Neural progenitor cell (in vitro differentiated cells): Measurements from ENCODE around the gene ERBB4. TPM values are rescaled to one million over a fixed set of nuclear protein-coding genes. Genes with fewer than 3 reads are reported as not detected.

Source experiments
- DNase-seq: peaks from one replicate; pipeline ENCODE4 v3.0.0-alpha.2; 2016; ENCODE audit warnings: low spot score
- H2AFZ ChIP-seq: fragments of 200-600 bp; sonication (generic); replicated peaks from 2 replicates; pipeline ENCODE4 v1.6.1; 2016; ENCODE audit warnings: antibody characterized with exemption
- H3F3A ChIP-seq: fragments of 200-600 bp; sonication (generic); 2 replicates; pipeline ENCODE4 v1.6.1; 2016; ENCODE audit warnings: antibody characterized with exemption, low read depth
- H3K27ac ChIP-seq: fragments of 200-600 bp; sonication (generic); 2 replicates; pipeline ENCODE4 v1.5.1; 2016; ENCODE audit warnings: mild to moderate bottlenecking
- H3K27me3 ChIP-seq: fragments of 200-600 bp; sonication (generic); 2 replicates; pipeline ENCODE4 v1.6.1; 2016; ENCODE audit warnings: mild to moderate bottlenecking, moderate library complexity
- H3K36me3 ChIP-seq: fragments of 200-600 bp; sonication (generic); 2 replicates; pipeline ENCODE4 v1.5.1; 2016
- H3K4me1 ChIP-seq: fragments of 200-600 bp; sonication (generic); 2 replicates; pipeline ENCODE4 v1.6.1; 2016; ENCODE audit warnings: mixed run types
- H3K4me2 ChIP-seq: fragments of 200-600 bp; sonication (generic); 2 replicates; pipeline ENCODE4 v1.6.1; 2016
- H3K4me3 ChIP-seq: fragments of 200-600 bp; sonication (generic); 2 replicates; pipeline ENCODE4 v1.5.1; 2016
- H3K79me2 ChIP-seq: fragments of 200-600 bp; sonication (generic); 2 replicates; pipeline ENCODE4 v1.6.1; 2016; ENCODE audit warnings: low read depth
- H3K9ac ChIP-seq: fragments of 200-600 bp; sonication (generic); 2 replicates; pipeline ENCODE4 v1.6.1; 2016
- H3K9me3 ChIP-seq: fragments of 200-600 bp; sonication (generic); 2 replicates; pipeline ENCODE4 v1.5.1; 2016; ENCODE audit warnings: low read depth
- H4K20me1 ChIP-seq: fragments of 200-600 bp; sonication (generic); 2 replicates; pipeline ENCODE4 v1.6.1; 2016; ENCODE audit warnings: low read depth
- H3K27ac Mint-ChIP-seq: 3 replicates; pipeline ENCODE4 v1.8.0; 2021; ENCODE audit warnings: mixed read lengths
- H3K27me3 Mint-ChIP-seq: 2 replicates; pipeline ENCODE4 v1.8.0; 2022; ENCODE audit warnings: low read depth, mild to moderate bottlenecking, inconsistent platforms, moderate library complexity, mixed read lengths; ENCODE audit not compliant: insufficient read depth
- H3K36me3 Mint-ChIP-seq: 3 replicates; pipeline ENCODE4 v1.8.0; 2021; ENCODE audit warnings: mixed read lengths
- H3K4me1 Mint-ChIP-seq: 3 replicates; pipeline ENCODE4 v1.8.0; 2021; ENCODE audit warnings: mixed read lengths
- H3K4me3 Mint-ChIP-seq: 3 replicates; pipeline ENCODE4 v1.8.0; 2021; ENCODE audit warnings: mild to moderate bottlenecking, moderate library complexity, mixed read lengths
- H3K9me3 Mint-ChIP-seq: 3 replicates; pipeline ENCODE4 v1.8.0; 2020; ENCODE audit warnings: mixed read lengths
- CTCF ChIP-seq: fragments of 200-600 bp; sonication (generic); IDR thresholded peaks from 2 replicates; pipeline ENCODE4 v1.5.1; 2017; ENCODE audit warnings: antibody characterized with exemption, mild to moderate bottlenecking
- EZH2 ChIP-seq: fragments of 200-600 bp; sonication (generic); IDR thresholded peaks from 2 replicates; pipeline ENCODE4 v1.6.1; 2017; ENCODE audit warnings: antibody characterized with exemption, mild to moderate bottlenecking, moderate library complexity
- EZH2phosphoT487 ChIP-seq: fragments of 200-600 bp; sonication (generic); IDR thresholded peaks from 2 replicates; pipeline ENCODE4 v1.6.1; 2017; ENCODE audit warnings: antibody characterized with exemption
- total RNA-seq: library from RNA; depleted of rRNA; stranded (reverse); fragments of >200 nt; gene quantifications from 2 replicates; pipeline ENCODE4 v1.2.3, GENCODE V29; 2015; ENCODE audit warnings: low replicate concordance

Gene ERBB4
- total RNA-seq, 1 donor from 2014 or later: 1.5 TPM

- Histone ChIP-seq H3K27ac (no peak overlapping the region), H3K36me3 (no peaks in the 10 kb centered on the region), H4K20me1 (no peaks in the 10 kb centered on the region), H3K4me2 (no peak overlapping the region), H3K27me3 (no peaks in the 10 kb centered on the region), H3K4me1 (no peaks in the 10 kb centered on the region), H2AFZ (no peak overlapping the region), H3K9ac (no peak overlapping the region), H3K9me3 (no peaks in the 10 kb centered on the region), H3K79me2 (no peaks in the 10 kb centered on the region), H3F3A (no peaks in the 10 kb centered on the region), H3K4me3 (no peak overlapping the region)
- no peak for DNase-seq
- TF ChIP-seq CTCF (no peak), EZH2phosphoT487 (no peak), EZH2 (no peak)
- Mint-ChIP-seq H3K4me3 (no peak overlapping the region), H3K27me3 (no peaks in the 10 kb centered on the region), H3K4me1 (peaks cover 11% of the 10 kb centered on the region), H3K27ac (no peak overlapping the region), H3K36me3 (peaks cover 5% of the 10 kb centered on the region), H3K9me3 (peaks cover 2% of the 10 kb centered on the region)
These were observed 157.0 kb downstream of the ERBB4 start for GRCh38 chr2:212381428-212382102.

DNA sequence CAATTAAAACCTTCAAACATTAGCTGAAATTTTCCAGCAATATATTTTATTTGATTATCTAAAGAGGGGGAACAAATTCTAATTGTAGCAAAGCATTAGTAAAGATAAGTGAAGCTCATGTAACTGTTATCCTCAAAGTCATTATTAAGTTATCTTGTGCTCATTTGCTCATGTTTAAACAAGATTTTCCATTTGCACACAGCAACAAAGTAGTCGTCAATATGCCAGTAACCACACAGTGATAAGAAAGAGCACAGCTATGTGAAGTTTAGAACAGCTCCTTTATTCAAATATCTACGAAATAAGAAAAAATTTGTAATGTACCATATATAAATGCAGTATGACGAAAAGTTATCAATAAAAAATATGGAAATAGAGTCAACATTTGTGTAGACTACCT is 159.5 kb downstream of the ERBB4 start:
- no peaks in the 10 kb centered on the region for H3K9me3 ChIP-seq
- H3K4me2 ChIP-seq: no peak overlapping the region
- H3K36me3 ChIP-seq: no peaks in the 10 kb centered on the region
- H3K4me3 ChIP-seq: no peak overlapping the region
- Mint-ChIP-seq H3K27ac (no peak overlapping the region), H3K9me3 (peaks cover 2% of the 10 kb centered on the region), H3K36me3 (peaks cover 11% of the 10 kb centered on the region), H3K4me3 (no peak overlapping the region), H3K4me1 (peaks cover 8% of the 10 kb centered on the region), H3K27me3 (no peaks in the 10 kb centered on the region)
- H3K4me1 ChIP-seq: no peaks in the 10 kb centered on the region
- DNase-seq: no peak
- TF ChIP-seq CTCF (no peak), EZH2phosphoT487 (no peak), EZH2 (no peak)
- no peaks in the 10 kb centered on the region for H3K79me2 ChIP-seq
- H2AFZ ChIP-seq: no peak overlapping the region
- no peaks in the 10 kb centered on the region for H4K20me1 ChIP-seq
- H3K9ac ChIP-seq: no peak overlapping the region
- no peaks in the 10 kb centered on the region for H3K27me3 ChIP-seq
- no peaks in the 10 kb centered on the region for H3F3A ChIP-seq
- H3K27ac ChIP-seq: no peak overlapping the region

DNA sequence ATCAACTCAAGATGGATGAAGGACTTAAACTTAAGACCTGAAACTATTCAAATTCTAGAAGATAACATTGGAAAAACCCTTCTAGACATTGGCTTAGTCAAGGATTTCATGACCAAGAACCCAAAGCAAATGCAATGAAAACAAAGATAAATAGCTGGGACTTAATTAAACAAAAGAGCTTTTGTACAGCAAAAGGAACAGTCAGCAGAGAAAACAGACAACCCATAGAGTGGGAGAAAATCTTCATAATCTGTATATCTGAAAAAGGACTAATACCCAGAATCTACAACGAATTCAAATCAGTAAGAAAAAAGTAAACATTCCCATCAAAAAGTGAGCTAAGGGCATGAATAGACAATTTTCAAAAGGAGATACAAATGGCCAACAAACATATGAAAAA is 171.2 kb downstream of the ERBB4 start:
- TF ChIP-seq CTCF (no peak), EZH2 (no peak), EZH2phosphoT487 (no peak)
- H3K4me1 ChIP-seq: peaks cover 11% of the 10 kb centered on the region
- no peaks in the 10 kb centered on the region for H3K27me3 Mint-ChIP-seq

More for the DNA sequence above, 171.2 kb downstream of the ERBB4 start:
- H3K79me2 ChIP-seq: no peaks in the 10 kb centered on the region
- Mint-ChIP-seq H3K4me3 (no peak overlapping the region), H3K4me1 (peaks cover 13% of the 10 kb centered on the region), H3K9me3 (peaks cover 10% of the 10 kb centered on the region), H3K27ac (no peak overlapping the region), H3K36me3 (peaks cover 18% of the 10 kb centered on the region)
- peaks cover 6% of the 10 kb centered on the region for H3F3A ChIP-seq
- no peaks in the 10 kb centered on the region for H3K9me3 ChIP-seq
- no peak for DNase-seq
- no peak overlapping the region for H2AFZ ChIP-seq
- no peak overlapping the region for H3K4me2 ChIP-seq
- H4K20me1 ChIP-seq: no peaks in the 10 kb centered on the region
- H3K9ac ChIP-seq: no peak overlapping the region
- no peak overlapping the region for H3K27ac ChIP-seq
- H3K27me3 ChIP-seq: no peaks in the 10 kb centered on the region
- no peak overlapping the region for H3K4me3 ChIP-seq
- no peaks in the 10 kb centered on the region for H3K36me3 ChIP-seq
